ENCODE results near the gene TRIM15. TPM values are rescaled to one million over a fixed set of nuclear protein-coding genes. Genes with fewer than 3 reads are reported as not detected.
A peak's percentile ranks its signal among the peaks of the same experiment; 100 is the strongest.

Gene TRIM15
- total RNA-seq, 1 experiment from 2014 or later: 11.8 TPM

DNA sequence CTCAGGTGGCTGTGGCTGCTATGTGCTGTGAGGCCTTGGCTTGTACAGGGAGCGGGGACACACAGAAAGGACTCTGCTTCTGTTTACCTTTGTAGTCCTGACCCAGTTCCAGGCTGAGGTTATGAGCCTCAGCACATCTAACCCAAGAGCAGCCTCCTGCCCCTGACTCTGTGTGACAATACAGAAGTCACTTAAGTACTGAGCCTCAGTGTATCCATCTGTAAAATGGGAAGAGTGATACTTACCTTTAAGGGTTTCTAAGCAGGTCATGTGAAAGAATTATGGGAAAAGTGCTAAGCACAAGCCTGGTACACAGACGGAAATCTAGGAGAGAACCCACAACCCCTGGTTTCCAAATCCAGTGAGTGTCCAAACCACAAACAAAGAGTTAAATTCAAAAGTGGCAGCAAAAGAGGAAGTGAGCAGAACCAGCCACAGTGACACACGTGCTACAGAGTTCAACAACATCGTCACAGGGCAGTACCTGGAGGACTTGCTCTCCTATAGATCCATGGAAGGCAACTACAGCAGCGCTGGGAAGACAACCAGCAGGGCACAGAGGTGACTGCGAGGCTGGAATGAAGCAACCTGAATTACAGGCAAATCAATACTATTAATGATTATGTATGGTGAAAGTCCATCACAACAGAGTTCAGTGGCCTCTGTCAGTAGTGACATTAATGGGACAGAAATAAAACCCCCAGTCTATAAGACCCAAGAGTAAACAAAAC, 37.4 kb downstream of the TRIM15 start:
- CTCF ChIA-PET: no interaction called here
- Mint-ChIP-seq H3K27me3 (ENCODE audit: unreplicated experiment) (no peaks in the 10 kb centered on the region), H3K9me3 (ENCODE audit: low read depth, unreplicated experiment) (no peaks in the 10 kb centered on the region), H3K36me3 (ENCODE audit: insufficient read depth, unreplicated experiment) (peaks cover 46% of the 10 kb centered on the region), H3K4me3 (ENCODE audit: low read depth, unreplicated experiment) (no peak overlapping the region), H3K27ac (ENCODE audit: unreplicated experiment) (no peak overlapping the region), H3K4me1 (ENCODE audit: low read depth, unreplicated experiment) (peaks cover 36% of the 10 kb centered on the region)
- no TSS peak for BruUV-seq (replicated peaks)
- intact Hi-C loops (cut with micrococcal nuclease; ENCODE audit: unreplicated experiment): no loop called here
- no peak for DNase-seq
- TF ChIP-seq CTCF (IDR thresholded peaks at IDR 0.05; ENCODE audit: unreplicated experiment): no peak

GRCh38 chr6:30202366-30202765, 39.0 kb downstream of the TRIM15 start:
- peaks cover 52% of the 10 kb centered on the region for H3K36me3 Mint-ChIP-seq (ENCODE audit: insufficient read depth, unreplicated experiment)
- no peaks in the 10 kb centered on the region for H3K27me3 Mint-ChIP-seq (ENCODE audit: unreplicated experiment)
- BruUV-seq (replicated peaks): no TSS peak
- intact Hi-C loops (cut with micrococcal nuclease; ENCODE audit: unreplicated experiment): no loop called here
- H3K27ac Mint-ChIP-seq (ENCODE audit: unreplicated experiment): no peak overlapping the region
- H3K4me3 Mint-ChIP-seq (ENCODE audit: low read depth, unreplicated experiment): no peak overlapping the region
- no peak for DNase-seq
- TF ChIP-seq CTCF (IDR thresholded peaks at IDR 0.05; ENCODE audit: unreplicated experiment): no peak
- H3K4me1 Mint-ChIP-seq (ENCODE audit: low read depth, unreplicated experiment): peaks cover 53% of the 10 kb centered on the region
- H3K9me3 Mint-ChIP-seq (ENCODE audit: low read depth, unreplicated experiment): no peaks in the 10 kb centered on the region
- CTCF ChIA-PET: no interaction called here

DNA sequence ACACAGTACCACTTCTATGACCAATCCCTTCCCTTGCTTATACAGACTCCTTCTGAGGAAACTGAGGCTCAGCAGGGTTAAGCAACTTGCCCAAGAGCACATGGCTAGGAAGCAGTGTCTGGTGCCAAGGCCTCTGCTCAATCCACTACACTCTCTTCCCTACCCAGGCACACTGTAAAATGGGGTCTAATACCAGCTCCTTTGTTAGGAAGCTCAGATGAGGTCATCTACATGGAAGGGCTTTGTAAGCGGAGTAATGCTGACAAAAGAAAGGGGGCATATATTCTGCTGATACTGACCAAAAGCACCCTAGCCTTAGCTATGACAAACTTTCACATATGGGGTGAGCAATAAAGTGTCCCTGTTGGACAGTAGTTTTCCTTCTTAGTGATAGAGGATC, 40.8 kb downstream of the TRIM15 start:
- no peak for DNase-seq
- CTCF ChIA-PET: interaction anchor here (0.6 kb wide), 1 partner anchor 9 kb away, joined by 3 read pairs; the partner anchor contains the start of gene TRIM26
- H3K27me3 Mint-ChIP-seq (ENCODE audit: unreplicated experiment): no peaks in the 10 kb centered on the region
- peaks cover 56% of the 10 kb centered on the region for H3K36me3 Mint-ChIP-seq (ENCODE audit: insufficient read depth, unreplicated experiment)
- no peak overlapping the region for H3K27ac Mint-ChIP-seq (ENCODE audit: unreplicated experiment)
- H3K4me3 Mint-ChIP-seq (ENCODE audit: low read depth, unreplicated experiment): no peak overlapping the region
- peaks cover 70% of the 10 kb centered on the region for H3K4me1 Mint-ChIP-seq (ENCODE audit: low read depth, unreplicated experiment)
- intact Hi-C loops (cut with micrococcal nuclease; ENCODE audit: unreplicated experiment): no loop called here
- no TSS peak for BruUV-seq (replicated peaks)
- H3K9me3 Mint-ChIP-seq (ENCODE audit: low read depth, unreplicated experiment): no peaks in the 10 kb centered on the region
- no peak for TF ChIP-seq CTCF (IDR thresholded peaks at IDR 0.05; ENCODE audit: unreplicated experiment)

DNA sequence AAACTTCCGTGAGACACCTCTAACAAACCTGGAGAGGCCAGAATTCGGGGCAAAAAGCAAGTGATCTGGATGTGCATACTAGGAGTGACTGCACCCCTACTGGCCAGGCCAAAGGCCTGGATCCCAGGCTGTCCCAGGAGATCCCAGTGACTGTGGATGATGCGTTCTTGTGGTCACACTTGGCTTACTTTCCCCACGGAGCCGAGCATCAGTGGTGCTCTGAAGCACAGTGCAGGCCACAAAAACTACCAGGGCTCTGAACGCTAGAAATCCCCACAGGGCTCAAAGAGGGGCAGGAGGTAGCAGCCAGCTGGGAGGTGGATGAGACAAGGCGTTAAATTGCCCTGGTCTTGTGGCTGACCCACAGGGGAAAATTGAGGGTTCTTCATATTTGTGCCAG, 42.8 kb downstream of the TRIM15 start:
- no peak for TF ChIP-seq CTCF (IDR thresholded peaks at IDR 0.05; ENCODE audit: unreplicated experiment)
- intact Hi-C loops (cut with micrococcal nuclease; ENCODE audit: unreplicated experiment): no loop called here
- DNase-seq: no peak
- H3K4me1 Mint-ChIP-seq (ENCODE audit: low read depth, unreplicated experiment): peaks cover 77% of the 10 kb centered on the region
- H3K27ac Mint-ChIP-seq (ENCODE audit: unreplicated experiment): peak overlapping the region; percentile 38
- no peaks in the 10 kb centered on the region for H3K27me3 Mint-ChIP-seq (ENCODE audit: unreplicated experiment)
- no TSS peak for BruUV-seq (replicated peaks)
- H3K36me3 Mint-ChIP-seq (ENCODE audit: insufficient read depth, unreplicated experiment): peaks cover 57% of the 10 kb centered on the region
- H3K9me3 Mint-ChIP-seq (ENCODE audit: low read depth, unreplicated experiment): no peaks in the 10 kb centered on the region
- CTCF ChIA-PET: interaction anchor here (1.2 to 1.3 kb wide), 2 partner anchors 13 to 75 kb away, joined by 3 read pairs; no protein-coding TSS in a partner anchor
- peak overlapping the region; percentile 39 for H3K4me3 Mint-ChIP-seq (ENCODE audit: low read depth, unreplicated experiment)

Measured in Calu3 (cell line).